CD4-positive, alpha-beta T cell (primary cell): ENCODE measurements around the gene TRIP11. TPM values are rescaled to one million over a fixed set of nuclear protein-coding genes. Genes with fewer than 3 reads are reported as not detected.
"Not testable (repeated sequence)": the region's sequence is repeated elsewhere in the genome, so short reads cannot be mapped to it uniquely, and the experiment has no call there.

Experiments
- ATAC-seq: fragments of 200-7000 bp; cut with Tn5 transposase; one replicate; pipeline ENCODE4 v1.10.0; 2022; ENCODE audit warnings: mild to moderate bottlenecking; ENCODE audit not compliant: poor library complexity
- CTCF ChIA-PET: fragments of 350-600 bp; sonication (Branson Sonifier 250); formaldehyde crosslinking; loops from one replicate; lab custom pipeline; 2021; ENCODE audit warnings: antibody characterized with exemption, inconsistent platforms; lab: Charles Lee
- POLR2A ChIA-PET: fragments of 350-600 bp; sonication (Branson Sonifier 250); formaldehyde crosslinking; loops from one replicate; lab custom pipeline; 2021; ENCODE audit warnings: antibody characterized with exemption, inconsistent platforms; lab: Charles Lee
- DNase-seq, 14 experiments: peaks; one replicate each; pipeline ENCODE4 v3.0.0-alpha.2; 2013 to 2020; ENCODE audit warnings: mixed read lengths in 2 of 14
- H3K27ac ChIP-seq, 2 donors: one replicate each; pipeline versions ENCODE4 v1.5.1 to v1.7.0; 2013; ENCODE audit warnings: low read length in 2 of 2, low read depth in 1 of 2, mild to moderate bottlenecking in 1 of 2
- H3K27me3 ChIP-seq, 2 experiments: 1 replicate in 1 of 2; 2 replicates in 1 of 2; pipeline versions ENCODE4 v1.6.1 to v1.7.0; 2013; ENCODE audit warnings: low read length in 2 of 2, control low read depth in 1 of 2, mild to moderate bottlenecking in 1 of 2, moderate library complexity in 1 of 2; ENCODE audit not compliant: insufficient read depth in 2 of 2, control insufficient read depth in 1 of 2
- H3K36me3 ChIP-seq: one replicate; pipeline ENCODE4 v1.6.1; 2013; ENCODE audit warnings: low read length, control low read depth; ENCODE audit not compliant: insufficient read depth
- H3K4me1 ChIP-seq: one replicate; pipeline ENCODE4 v1.6.1; 2013; ENCODE audit warnings: low read length, control low read depth; ENCODE audit not compliant: insufficient read depth
- H3K4me3 ChIP-seq: one replicate; pipeline ENCODE4 v1.5.1; 2013; ENCODE audit warnings: mild to moderate bottlenecking, low read length, moderate library complexity
- H3K9me3 ChIP-seq, 2 experiments: 1 replicate in 1 of 2; 2 replicates in 1 of 2; pipeline versions ENCODE4 v1.6.1 to v1.7.0; 2013; ENCODE audit warnings: low read length in 2 of 2, mild to moderate bottlenecking in 2 of 2, control low read depth in 1 of 2, moderate library complexity in 1 of 2; ENCODE audit not compliant: control insufficient read depth in 1 of 2, insufficient read depth in 1 of 2
- H3K27ac Mint-ChIP-seq: one replicate; pipeline ENCODE4 v1.8.0; 2020; ENCODE audit warnings: mixed read lengths
- H3K27me3 Mint-ChIP-seq: one replicate; pipeline ENCODE4 v1.8.0; 2021; ENCODE audit warnings: mixed read lengths
- H3K36me3 Mint-ChIP-seq: one replicate; pipeline ENCODE4 v1.8.0; 2021; ENCODE audit warnings: low read depth, mixed read lengths
- H3K4me1 Mint-ChIP-seq: one replicate; pipeline ENCODE4 v1.8.0; 2021; ENCODE audit warnings: low read depth, mixed read lengths
- H3K4me3 Mint-ChIP-seq: one replicate; pipeline ENCODE4 v1.8.0; 2020; ENCODE audit warnings: mild to moderate bottlenecking, mixed read lengths
- H3K9me3 Mint-ChIP-seq: one replicate; pipeline ENCODE4 v1.8.0; 2020; ENCODE audit warnings: mixed read lengths
- intact Hi-C, 2 experiments: fragments of 100-400 bp; cut with DNase I in 1 of 2; cut with micrococcal nuclease in 1 of 2; formaldehyde crosslinking; loops; one replicate each; pipeline versions ENCODE4 v1.15.1 to v1.9.0; 2023 to 2025; cut with DNase I, micrococcal nuclease
- total RNA-seq, 174 experiments: library from RNA in 2 of 174; stranded (reverse) in 2 of 174; gene quantifications; one replicate each; pipeline ENCODE4 v1.2.3 and lab custom pipeline; 2021 to 2026
- TF ChIP-seq, protein P1 (sequence below): fragments of 200-600 bp; IDR thresholded peaks from one replicate; pipeline ENCODE4 v1.8.0; 2022; ENCODE audit warnings: antibody characterized with exemption, mild to moderate bottlenecking

TRIP11 gene
- total RNA-seq, 2 experiments from 2014 or later = 30.0 to 31.2 TPM

DNA sequence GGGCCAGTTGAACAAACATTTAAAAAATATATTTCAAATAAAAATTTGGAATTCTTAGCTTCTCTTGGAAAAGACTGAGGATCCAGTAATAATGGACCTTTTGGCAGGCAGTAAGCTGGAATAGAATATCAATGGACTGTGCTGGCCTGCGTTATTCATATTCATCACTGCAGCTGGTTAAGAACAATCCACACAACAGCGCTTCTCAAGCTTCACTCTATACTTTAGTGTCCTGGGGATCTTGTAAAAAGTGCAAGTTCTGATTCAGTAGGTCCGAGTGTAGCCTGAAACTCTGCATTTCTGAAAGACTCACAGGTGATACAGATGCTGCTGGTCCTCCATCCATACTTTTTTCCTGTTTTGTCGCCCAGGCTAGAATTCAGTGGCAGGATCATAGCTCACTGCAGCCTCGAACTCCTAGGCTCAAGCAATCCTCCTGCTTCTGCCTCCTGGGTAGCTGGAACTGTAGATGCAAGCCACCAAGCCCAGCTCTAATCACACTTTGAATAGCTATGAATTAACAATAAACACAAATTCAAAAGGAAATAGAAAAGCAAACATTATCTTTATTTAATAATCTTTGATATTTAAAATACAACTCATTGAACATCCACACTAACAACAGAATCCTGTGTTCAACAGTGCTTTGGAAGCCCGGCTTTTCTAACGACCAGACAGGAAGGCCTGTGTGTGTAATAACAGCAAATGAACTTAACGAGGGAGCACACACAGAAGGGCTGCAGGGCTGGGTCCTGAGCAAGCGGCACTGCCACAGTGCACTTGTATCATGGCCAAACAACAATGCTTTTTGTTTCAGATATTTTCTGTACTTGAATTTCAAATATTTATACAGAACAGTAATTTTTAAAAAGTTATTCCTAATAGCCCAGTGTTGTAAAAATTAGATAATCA, 18.4 kb upstream of the TRIP11 start:
- Mint-ChIP-seq H3K4me1 (no peaks in the 10 kb centered on the region), H3K27ac (no peak overlapping the region), H3K9me3 (no peaks in the 10 kb centered on the region), H3K36me3 (peaks cover 2% of the 10 kb centered on the region), H3K4me3 (no peak overlapping the region), H3K27me3 (no peaks in the 10 kb centered on the region)
- Histone ChIP-seq H3K27ac (no peak overlapping the region), H3K9me3 (no peaks in the 10 kb centered on the region), H3K27me3 (no peaks in the 10 kb centered on the region), H3K4me1 (no peaks in the 10 kb centered on the region), H3K36me3 (peaks cover 5% of the 10 kb centered on the region), H3K4me3 (no peak overlapping the region)
- no peak for ATAC-seq
- TF ChIP-seq, protein P1, sequence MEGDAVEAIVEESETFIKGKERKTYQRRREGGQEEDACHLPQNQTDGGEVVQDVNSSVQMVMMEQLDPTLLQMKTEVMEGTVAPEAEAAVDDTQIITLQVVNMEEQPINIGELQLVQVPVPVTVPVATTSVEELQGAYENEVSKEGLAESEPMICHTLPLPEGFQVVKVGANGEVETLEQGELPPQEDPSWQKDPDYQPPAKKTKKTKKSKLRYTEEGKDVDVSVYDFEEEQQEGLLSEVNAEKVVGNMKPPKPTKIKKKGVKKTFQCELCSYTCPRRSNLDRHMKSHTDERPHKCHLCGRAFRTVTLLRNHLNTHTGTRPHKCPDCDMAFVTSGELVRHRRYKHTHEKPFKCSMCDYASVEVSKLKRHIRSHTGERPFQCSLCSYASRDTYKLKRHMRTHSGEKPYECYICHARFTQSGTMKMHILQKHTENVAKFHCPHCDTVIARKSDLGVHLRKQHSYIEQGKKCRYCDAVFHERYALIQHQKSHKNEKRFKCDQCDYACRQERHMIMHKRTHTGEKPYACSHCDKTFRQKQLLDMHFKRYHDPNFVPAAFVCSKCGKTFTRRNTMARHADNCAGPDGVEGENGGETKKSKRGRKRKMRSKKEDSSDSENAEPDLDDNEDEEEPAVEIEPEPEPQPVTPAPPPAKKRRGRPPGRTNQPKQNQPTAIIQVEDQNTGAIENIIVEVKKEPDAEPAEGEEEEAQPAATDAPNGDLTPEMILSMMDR = no peak
- intact Hi-C loops = no loop called here
- CTCF ChIA-PET = no interaction called here
- POLR2A ChIA-PET = interaction anchor here (1.4 kb wide), 1 partner anchor 18 kb away, joined by 7 read pairs; the partner anchor contains the start of gene TRIP11
- DNase-seq = no peak

DNA sequence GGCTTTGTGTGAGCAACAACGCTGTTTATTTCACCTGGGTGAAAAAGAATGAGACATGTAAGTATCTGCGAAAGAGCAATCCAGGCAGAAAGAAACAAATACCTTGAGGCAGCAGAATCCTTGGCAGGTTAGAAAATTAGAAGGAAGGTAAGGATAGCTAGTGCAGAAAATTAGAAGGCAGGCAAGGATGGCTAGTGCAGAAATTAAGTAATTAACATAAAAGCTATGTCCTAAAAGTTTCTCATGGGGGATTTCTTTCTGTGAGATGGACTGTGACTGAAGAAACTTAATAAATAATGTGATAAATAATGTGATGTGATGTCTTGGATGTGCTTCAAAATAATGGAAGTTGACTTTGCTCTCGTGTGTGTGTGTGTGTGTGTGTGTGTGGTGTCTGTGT, 9.9 kb upstream of the TRIP11 start:
- no peaks in the 10 kb centered on the region for H3K27me3 ChIP-seq
- ChIA-PET POLR2A (interaction anchor here (0.7 to 1.4 kb wide), 4 partner anchors 9 to 178 kb away, joined by 3 to 6 read pairs (median 3); no protein-coding TSS in a partner anchor), CTCF (interaction anchor here (1.5 kb wide), 1 partner anchor 13 kb away, joined by 3 read pairs; no protein-coding TSS in a partner anchor)
- peaks cover 0 to 3% of the 10 kb centered on the region in 2 experiments for H3K9me3 ChIP-seq
- H3K27ac ChIP-seq = no peak overlapping the region
- Mint-ChIP-seq H3K4me3 (no peak overlapping the region), H3K4me1 (no peaks in the 10 kb centered on the region), H3K9me3 (no peaks in the 10 kb centered on the region), H3K27me3 (no peaks in the 10 kb centered on the region), H3K27ac (no peak overlapping the region), H3K36me3 (peaks cover 23% of the 10 kb centered on the region)
- no peaks in the 10 kb centered on the region for H3K36me3 ChIP-seq
- intact Hi-C loops = no loop called here
- TF ChIP-seq, protein P1 = no peak
- no peak overlapping the region for H3K4me3 ChIP-seq
- ATAC-seq (no peak), DNase-seq (no peak)
- no peaks in the 10 kb centered on the region for H3K4me1 ChIP-seq

DNA sequence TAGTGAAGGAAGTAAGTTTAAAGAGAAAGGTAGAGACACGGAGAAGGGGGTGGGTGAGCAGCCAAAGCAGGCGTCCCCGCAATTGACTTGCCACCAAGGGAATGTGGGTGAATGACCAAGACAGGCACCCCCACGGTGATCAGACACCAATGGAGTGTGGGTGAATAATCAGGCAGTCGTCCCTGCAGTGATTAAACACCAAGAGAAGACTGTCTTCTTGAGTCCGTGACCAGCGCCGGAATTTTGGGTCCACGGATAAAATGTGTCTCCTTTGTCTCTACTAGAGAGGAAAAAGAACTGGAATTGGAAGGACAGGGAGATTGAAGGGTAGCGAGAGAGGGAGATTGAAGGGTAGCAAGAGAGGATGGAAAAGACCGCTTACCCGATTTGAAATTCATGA, 9.4 kb upstream of the TRIP11 start:
- H3K27me3 Mint-ChIP-seq, H3K4me3 Mint-ChIP-seq, H3K9me3 ChIP-seq, intact Hi-C loops, H3K27ac Mint-ChIP-seq, ATAC-seq, H3K27me3 ChIP-seq, H3K4me1 Mint-ChIP-seq, H3K36me3 ChIP-seq, DNase-seq, H3K27ac ChIP-seq, H3K4me3 ChIP-seq, H3K4me1 ChIP-seq, H3K9me3 Mint-ChIP-seq: not testable (repeated sequence)
- ChIA-PET POLR2A (interaction anchor here (0.7 kb wide), 1 partner anchor 178 kb away, joined by 3 read pairs; no protein-coding TSS in a partner anchor), CTCF (interaction anchor here (1.5 kb wide), 1 partner anchor 13 kb away, joined by 3 read pairs; no protein-coding TSS in a partner anchor)
- peaks cover 23% of the 10 kb centered on the region for H3K36me3 Mint-ChIP-seq

DNA sequence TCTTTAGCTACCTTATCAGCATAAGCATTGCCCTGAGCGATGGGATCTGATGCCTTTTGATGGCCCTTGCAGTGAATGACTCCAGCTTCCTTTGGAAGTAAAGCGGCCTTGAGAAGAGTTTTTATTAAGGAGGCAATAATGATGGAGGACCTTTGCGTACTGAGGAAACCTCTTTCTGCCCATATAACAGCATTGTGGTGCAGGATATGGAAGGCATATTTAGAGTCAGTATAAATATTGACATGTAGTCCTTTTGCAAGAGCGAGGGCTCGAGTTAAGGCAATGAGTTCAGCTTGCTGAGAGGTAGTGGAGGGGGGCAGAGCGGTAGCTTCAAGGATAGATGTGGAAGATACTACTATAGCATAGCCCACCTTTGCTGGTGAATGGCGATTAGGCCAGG, 6.0 kb upstream of the TRIP11 start:
- intact Hi-C loops, H3K9me3 ChIP-seq, H3K4me3 Mint-ChIP-seq, DNase-seq, H3K4me3 ChIP-seq, ATAC-seq, H3K9me3 Mint-ChIP-seq, H3K27me3 ChIP-seq, CTCF ChIA-PET, H3K4me1 Mint-ChIP-seq, H3K36me3 ChIP-seq, H3K27ac Mint-ChIP-seq, H3K4me1 ChIP-seq, H3K27ac ChIP-seq, POLR2A ChIA-PET, H3K27me3 Mint-ChIP-seq: not testable (repeated sequence)
- H3K36me3 Mint-ChIP-seq = peaks cover 23% of the 10 kb centered on the region

DNA sequence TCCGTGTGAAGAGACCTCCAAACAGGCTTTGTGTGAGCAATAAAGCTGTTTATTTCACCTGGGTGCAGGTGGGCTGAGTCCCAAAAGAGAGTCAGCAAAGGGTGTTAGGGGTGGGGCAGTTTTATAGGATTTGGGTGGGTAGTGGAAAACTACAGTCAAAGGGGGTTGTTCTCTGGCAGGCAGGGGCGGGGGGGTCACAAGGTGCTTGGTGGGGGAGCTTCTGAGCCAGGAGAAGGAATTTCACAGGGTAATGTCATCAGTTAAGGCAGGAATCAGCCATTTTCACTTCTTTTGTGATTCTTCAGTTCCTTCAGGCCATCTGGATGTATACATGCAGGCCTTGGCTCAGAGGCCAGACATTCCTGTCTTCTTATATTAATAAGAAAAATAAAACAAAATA, 1.9 kb upstream of the TRIP11 start:
- ATAC-seq, CTCF ChIA-PET, H3K36me3 ChIP-seq, DNase-seq, H3K27me3 ChIP-seq, H3K4me3 ChIP-seq, H3K27ac Mint-ChIP-seq, H3K9me3 Mint-ChIP-seq, H3K27ac ChIP-seq, H3K27me3 Mint-ChIP-seq, H3K9me3 ChIP-seq: not testable (repeated sequence)
- H3K4me1 ChIP-seq = peaks cover 32% of the 10 kb centered on the region
- H3K36me3 Mint-ChIP-seq = peaks cover 31% of the 10 kb centered on the region
- POLR2A ChIA-PET = interaction anchor here (2.9 kb wide), 1 partner anchor 66 kb away, joined by 97 read pairs; the partner anchor contains the start of gene ATXN3
- peaks cover 42% of the 10 kb centered on the region for H3K4me1 Mint-ChIP-seq
- intact Hi-C loops = loop anchor here (2.0 to 5.0 kb wide), 4 partner anchors 34 to 751 kb away; partner anchors contain the start of genes CPSF2 (in 1 of the 2), GOLGA5 (in 1 of the 2), NDUFB1 (in 1 of the 2) and PPP4R3A (in 1 of the 2)
- peak overlapping the region; percentile 71 for H3K4me3 Mint-ChIP-seq
